Caco-2 (cell line): ENCODE results near the gene MGAT4A. TPM values are rescaled to one million over a fixed set of nuclear protein-coding genes. Genes with fewer than 3 reads are reported as not detected.

ENCODE experiments used
- BruUV-seq: library from RNA; stranded (reverse); fragments of 400-500 nt; replicated peaks from 2 replicates; lab custom pipeline; 2021; lab: Mats Ljungman, UMichigan
- CTCF ChIA-PET: fragments of 300-600 bp; sonication (Branson Sonifier 250); formaldehyde crosslinking; loops from one replicate; lab custom pipeline; 2022; ENCODE audit warnings: antibody characterized with exemption; lab: Charles Lee
- POLR2A ChIA-PET: fragments of 300-600 bp; sonication (Branson Sonifier 250); formaldehyde crosslinking; loops from one replicate; lab custom pipeline; 2022; ENCODE audit warnings: antibody characterized with exemption; lab: Charles Lee
- DNase-seq, 2 experiments: peaks; one replicate each; pipeline versions ENCODE4 v3.0.0 to v3.0.0-alpha.2; 2020 to 2022
- H3K27me3 ChIP-seq: replicated peaks from 2 replicates; pipeline ENCODE4 v1.6.0; 2011; ENCODE audit warnings: low read length; ENCODE audit not compliant: control insufficient read depth, insufficient read depth
- H3K36me3 ChIP-seq: 2 replicates; pipeline ENCODE4 v1.5.1; 2011; ENCODE audit warnings: low read length; ENCODE audit not compliant: control insufficient read depth, insufficient read depth
- H3K4me1 ChIP-seq: fragments of 250-450 bp; sonication (Bioruptor Pico); 2 replicates; pipeline ENCODE4 v1.5.1; 2020; ENCODE audit warnings: mild to moderate bottlenecking
- H3K4me3 ChIP-seq: 2 replicates; pipeline ENCODE4 v1.5.1; 2011; ENCODE audit warnings: low read depth, mild to moderate bottlenecking, control low read depth, low read length
- H3K9me3 ChIP-seq: fragments of 250-450 bp; sonication (Bioruptor Pico); 2 replicates; pipeline ENCODE4 v1.5.1; 2020; ENCODE audit warnings: mild to moderate bottlenecking, moderate library complexity
- H3K27ac Mint-ChIP-seq: one replicate; pipeline ENCODE4 v1.8.0; 2022; ENCODE audit warnings: mixed read lengths; ENCODE audit not compliant: unreplicated experiment
- H3K27me3 Mint-ChIP-seq: one replicate; pipeline ENCODE4 v1.8.0; 2022; ENCODE audit warnings: mixed read lengths; ENCODE audit not compliant: insufficient read depth, unreplicated experiment
- H3K36me3 Mint-ChIP-seq: one replicate; pipeline ENCODE4 v1.8.0; 2022; ENCODE audit warnings: mild to moderate bottlenecking, mixed read lengths; ENCODE audit not compliant: insufficient read depth, unreplicated experiment
- H3K4me1 Mint-ChIP-seq: one replicate; pipeline ENCODE4 v1.8.0; 2022; ENCODE audit warnings: low read depth, mixed read lengths; ENCODE audit not compliant: unreplicated experiment
- H3K4me3 Mint-ChIP-seq: one replicate; pipeline ENCODE4 v1.8.0; 2022; ENCODE audit warnings: mild to moderate bottlenecking, moderate library complexity, mixed read lengths; ENCODE audit not compliant: unreplicated experiment
- H3K9me3 Mint-ChIP-seq: one replicate; pipeline ENCODE4 v1.8.0; 2022; ENCODE audit warnings: mixed read lengths; ENCODE audit not compliant: unreplicated experiment
- intact Hi-C: fragments of 100-400 bp; cut with micrococcal nuclease; formaldehyde crosslinking; loops from one replicate; pipeline ENCODE4 v1.10.0; 2022; ENCODE audit not compliant: unreplicated experiment
- total RNA-seq: library from RNA; stranded (reverse); gene quantifications from 2 replicates; pipeline ENCODE4 v1.2.3, GENCODE V29; 2022
- TF ChIP-seq, protein P1 (sequence below), 2 experiments: fragments of 200-600 bp in 1 of 2; IDR thresholded peaks; 1 replicate in 1 of 2; 2 replicates in 1 of 2; pipeline versions ENCODE4 v1.5.1 to v1.8.0; 2011 to 2022; ENCODE audit warnings: antibody characterized with exemption in 1 of 2, control low read depth in 1 of 2, inconsistent platforms in 1 of 2, low read depth in 1 of 2, low read length in 1 of 2, mild to moderate bottlenecking in 1 of 2, moderate library complexity in 1 of 2; ENCODE audit not compliant: insufficient read depth in 1 of 2, severe bottlenecking in 1 of 2, unreplicated experiment in 1 of 2

The MGAT4A gene
- total RNA-seq, 1 experiment from 2014 or later: 63.7 TPM

DNA sequence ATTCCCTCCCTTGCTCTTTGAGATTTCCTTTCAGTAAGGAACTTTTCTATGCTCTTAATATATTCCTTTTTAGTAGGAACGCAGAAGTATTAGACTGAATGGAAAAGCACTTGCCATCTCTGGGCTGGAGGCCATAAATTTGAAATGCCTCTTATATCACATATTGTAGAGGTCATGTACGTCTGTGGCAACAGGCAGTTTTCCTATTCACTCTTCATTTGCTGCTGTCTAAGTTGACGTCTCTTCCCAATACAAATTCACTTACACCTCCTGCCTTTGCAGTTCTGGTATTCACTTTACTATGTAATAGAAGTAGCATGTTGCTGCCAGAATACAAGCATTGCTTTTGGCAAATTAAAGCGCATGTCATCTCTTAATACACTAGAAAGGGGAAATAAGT, 34.7 kb downstream of the MGAT4A start:
- no peak for DNase-seq
- intact Hi-C loops: no loop called here
- Histone ChIP-seq H3K4me3 (no peak overlapping the region), H3K9me3 (no peaks in the 10 kb centered on the region), H3K4me1 (peaks cover 30% of the 10 kb centered on the region), H3K36me3 (no peaks in the 10 kb centered on the region), H3K27me3 (no peaks in the 10 kb centered on the region)
- Mint-ChIP-seq H3K9me3 (peaks cover 10% of the 10 kb centered on the region), H3K4me3 (no peak overlapping the region), H3K4me1 (peaks cover 23% of the 10 kb centered on the region), H3K36me3 (peaks cover 5% of the 10 kb centered on the region), H3K27me3 (no peaks in the 10 kb centered on the region), H3K27ac (no peak overlapping the region)
- no TSS peak for BruUV-seq
- ChIA-PET POLR2A (no interaction called here), CTCF (no interaction called here)
- TF ChIP-seq, protein P1, sequence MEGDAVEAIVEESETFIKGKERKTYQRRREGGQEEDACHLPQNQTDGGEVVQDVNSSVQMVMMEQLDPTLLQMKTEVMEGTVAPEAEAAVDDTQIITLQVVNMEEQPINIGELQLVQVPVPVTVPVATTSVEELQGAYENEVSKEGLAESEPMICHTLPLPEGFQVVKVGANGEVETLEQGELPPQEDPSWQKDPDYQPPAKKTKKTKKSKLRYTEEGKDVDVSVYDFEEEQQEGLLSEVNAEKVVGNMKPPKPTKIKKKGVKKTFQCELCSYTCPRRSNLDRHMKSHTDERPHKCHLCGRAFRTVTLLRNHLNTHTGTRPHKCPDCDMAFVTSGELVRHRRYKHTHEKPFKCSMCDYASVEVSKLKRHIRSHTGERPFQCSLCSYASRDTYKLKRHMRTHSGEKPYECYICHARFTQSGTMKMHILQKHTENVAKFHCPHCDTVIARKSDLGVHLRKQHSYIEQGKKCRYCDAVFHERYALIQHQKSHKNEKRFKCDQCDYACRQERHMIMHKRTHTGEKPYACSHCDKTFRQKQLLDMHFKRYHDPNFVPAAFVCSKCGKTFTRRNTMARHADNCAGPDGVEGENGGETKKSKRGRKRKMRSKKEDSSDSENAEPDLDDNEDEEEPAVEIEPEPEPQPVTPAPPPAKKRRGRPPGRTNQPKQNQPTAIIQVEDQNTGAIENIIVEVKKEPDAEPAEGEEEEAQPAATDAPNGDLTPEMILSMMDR (IDR thresholded peaks at IDR 0.05; ENCODE audit: insufficient read depth in 1 of 2, low read depth in 1 of 2, low read length in 1 of 2, severe bottlenecking in 1 of 2, unreplicated experiment in 1 of 2): no peak

DNA sequence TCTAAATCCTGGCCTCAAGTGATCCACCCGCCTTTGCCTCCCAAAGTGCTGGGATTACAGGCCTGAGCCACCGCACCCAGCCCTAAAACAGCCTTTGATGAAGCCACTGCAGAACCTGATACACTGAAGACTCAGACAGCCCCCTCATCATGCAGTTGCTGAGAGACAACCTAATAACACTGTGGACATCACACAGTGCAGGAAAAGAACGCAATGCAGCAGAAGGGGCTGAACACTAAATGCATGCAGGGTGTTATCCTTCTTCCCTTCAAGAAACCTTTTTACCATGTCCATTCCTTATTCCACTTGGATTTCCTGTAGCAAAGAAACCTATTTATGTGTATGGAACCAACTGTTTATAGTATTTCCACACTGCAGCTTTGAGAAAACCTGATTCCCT, 35.7 kb downstream of the MGAT4A start:
- CTCF ChIA-PET: no interaction called here
- intact Hi-C loops: no loop called here
- TF ChIP-seq, protein P1 (IDR thresholded peaks at IDR 0.05; ENCODE audit: insufficient read depth in 1 of 2, low read depth in 1 of 2, low read length in 1 of 2, severe bottlenecking in 1 of 2, unreplicated experiment in 1 of 2): no peak

DNA sequence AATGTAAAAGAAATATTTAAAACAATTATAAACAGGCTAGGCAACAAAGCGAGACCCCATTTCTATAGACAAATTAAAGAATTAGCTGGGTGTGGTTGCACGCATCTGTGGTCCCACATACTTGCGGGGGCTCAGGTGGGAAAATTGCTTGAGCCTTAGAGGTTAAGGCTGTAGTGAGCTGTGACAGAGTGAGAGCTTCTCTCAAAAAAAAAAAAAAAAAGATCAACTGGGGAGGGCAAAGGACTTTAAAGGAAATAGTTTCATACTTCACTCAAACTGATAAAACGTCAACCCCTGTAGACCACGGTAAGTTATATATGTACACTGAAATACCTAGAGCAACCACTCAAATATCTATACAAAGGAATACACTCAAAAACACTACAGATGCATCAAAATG, 37.5 kb downstream of the MGAT4A start:
- Histone ChIP-seq H3K27me3 (no peaks in the 10 kb centered on the region), H3K36me3 (no peaks in the 10 kb centered on the region), H3K4me3 (no peak overlapping the region), H3K9me3 (no peaks in the 10 kb centered on the region), H3K4me1 (peaks cover 16% of the 10 kb centered on the region)
- Mint-ChIP-seq H3K27ac (no peak overlapping the region), H3K27me3 (no peaks in the 10 kb centered on the region), H3K4me1 (peaks cover 18% of the 10 kb centered on the region), H3K4me3 (no peak overlapping the region), H3K36me3 (peaks cover 5% of the 10 kb centered on the region), H3K9me3 (peaks cover 5% of the 10 kb centered on the region)
- BruUV-seq: no TSS peak
- TF ChIP-seq, protein P1 (IDR thresholded peaks at IDR 0.05; ENCODE audit: insufficient read depth in 1 of 2, low read depth in 1 of 2, low read length in 1 of 2, severe bottlenecking in 1 of 2, unreplicated experiment in 1 of 2): no peak
- no peak for DNase-seq
- POLR2A ChIA-PET: no interaction called here
- intact Hi-C loops: no loop called here
- CTCF ChIA-PET: interaction anchor here (0.6 kb wide), 1 partner anchor 44 kb away, joined by 4 read pairs; no protein-coding TSS in a partner anchor

More for the DNA sequence above, 35.7 kb downstream of the MGAT4A start:
- Histone ChIP-seq H3K4me1 (peaks cover 27% of the 10 kb centered on the region), H3K27me3 (no peaks in the 10 kb centered on the region), H3K4me3 (no peak overlapping the region), H3K36me3 (no peaks in the 10 kb centered on the region), H3K9me3 (no peaks in the 10 kb centered on the region)
- POLR2A ChIA-PET: no interaction called here
- BruUV-seq: no TSS peak
- DNase-seq: no peak
- Mint-ChIP-seq H3K27me3 (no peaks in the 10 kb centered on the region), H3K36me3 (peaks cover 5% of the 10 kb centered on the region), H3K4me1 (peaks cover 23% of the 10 kb centered on the region), H3K27ac (no peak overlapping the region), H3K4me3 (no peak overlapping the region), H3K9me3 (peaks cover 10% of the 10 kb centered on the region)
